ENCODE data around the gene NARF.
"Not testable (repeated sequence)": the region's sequence is repeated elsewhere in the genome, so short reads cannot be mapped to it uniquely, and the experiment has no call there.

Gene NARF

DNA sequence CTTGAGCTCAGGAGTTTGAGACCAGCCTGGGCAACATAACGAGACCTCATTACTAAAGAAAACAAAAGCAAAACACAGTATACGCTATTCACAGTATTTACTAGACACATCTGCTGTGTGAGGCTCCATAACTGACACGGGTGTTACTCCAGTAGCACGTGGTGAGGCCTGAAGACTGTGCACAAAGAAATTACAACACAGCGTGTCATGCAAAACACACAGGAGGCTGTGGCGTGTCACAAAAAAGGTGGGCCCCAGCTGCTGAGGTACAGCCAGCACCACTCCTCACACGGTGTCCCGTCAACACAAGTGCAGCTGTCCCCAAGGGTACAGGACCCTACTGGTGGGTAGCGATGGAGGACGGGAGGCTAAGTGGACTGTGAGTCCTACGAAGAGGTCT is 10.7 kb upstream of the NARF start:
- no peak for DNase-seq

DNA sequence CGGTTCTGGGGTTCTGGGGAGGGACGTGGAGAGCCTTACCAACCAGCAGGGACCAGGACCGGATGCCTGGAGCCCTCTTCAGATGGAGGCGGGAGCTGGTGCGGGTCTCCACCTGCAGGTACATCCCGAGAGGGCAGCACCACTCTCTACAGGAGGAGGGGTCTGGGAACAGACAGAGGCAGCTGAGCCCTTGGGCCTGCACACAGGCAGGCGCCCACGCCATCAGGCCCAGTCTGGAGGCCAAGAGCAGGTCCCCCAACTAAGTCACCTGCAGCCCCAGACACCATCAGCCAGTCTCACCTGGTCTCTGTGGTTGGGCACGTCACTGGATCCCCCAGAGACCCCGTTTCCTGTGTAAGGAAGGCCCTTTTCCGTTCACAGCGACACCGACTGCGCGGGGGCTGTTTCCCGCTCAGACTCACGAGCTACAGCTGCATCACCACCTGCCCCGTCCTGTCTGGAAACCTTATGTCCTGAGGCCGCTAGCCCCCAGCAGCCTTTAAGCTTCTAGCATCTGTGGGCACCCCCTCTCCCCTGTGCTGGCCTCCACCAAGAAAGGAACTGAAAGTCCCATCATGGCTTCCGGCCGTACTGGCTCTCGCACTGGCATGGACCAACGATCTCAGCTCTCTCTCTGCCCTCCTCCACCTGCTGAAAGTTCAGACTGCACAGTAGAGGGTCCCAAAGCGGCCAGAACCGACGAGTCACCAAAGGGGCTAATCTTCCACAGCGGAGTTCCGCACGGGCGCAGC is 9.2 kb upstream of the NARF start:
- DNase-seq = no peak

DNA sequence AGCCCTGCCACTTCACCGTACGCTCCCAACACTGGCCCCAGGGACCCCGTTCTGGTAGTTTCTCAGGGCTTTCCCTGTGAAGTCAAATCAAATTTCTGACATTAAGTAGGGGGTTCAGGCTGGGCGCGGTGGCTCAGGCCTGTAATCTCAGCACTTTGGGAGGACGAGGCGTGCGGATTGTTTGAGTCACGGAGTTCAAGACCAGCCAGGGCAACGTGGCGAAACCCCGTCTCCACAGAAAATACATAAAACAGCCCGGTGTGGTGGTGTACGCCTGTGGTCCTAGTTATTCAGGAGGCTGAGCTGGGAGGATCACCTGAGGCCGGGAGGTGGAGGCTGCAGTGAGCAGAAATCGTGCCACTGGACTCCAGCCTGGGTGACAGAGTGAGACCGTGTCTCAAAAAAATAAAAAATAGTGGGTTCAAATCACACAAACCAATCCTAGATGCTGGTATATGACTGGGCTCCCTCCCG is 8.6 kb upstream of the NARF start:
- no peak for DNase-seq

DNA sequence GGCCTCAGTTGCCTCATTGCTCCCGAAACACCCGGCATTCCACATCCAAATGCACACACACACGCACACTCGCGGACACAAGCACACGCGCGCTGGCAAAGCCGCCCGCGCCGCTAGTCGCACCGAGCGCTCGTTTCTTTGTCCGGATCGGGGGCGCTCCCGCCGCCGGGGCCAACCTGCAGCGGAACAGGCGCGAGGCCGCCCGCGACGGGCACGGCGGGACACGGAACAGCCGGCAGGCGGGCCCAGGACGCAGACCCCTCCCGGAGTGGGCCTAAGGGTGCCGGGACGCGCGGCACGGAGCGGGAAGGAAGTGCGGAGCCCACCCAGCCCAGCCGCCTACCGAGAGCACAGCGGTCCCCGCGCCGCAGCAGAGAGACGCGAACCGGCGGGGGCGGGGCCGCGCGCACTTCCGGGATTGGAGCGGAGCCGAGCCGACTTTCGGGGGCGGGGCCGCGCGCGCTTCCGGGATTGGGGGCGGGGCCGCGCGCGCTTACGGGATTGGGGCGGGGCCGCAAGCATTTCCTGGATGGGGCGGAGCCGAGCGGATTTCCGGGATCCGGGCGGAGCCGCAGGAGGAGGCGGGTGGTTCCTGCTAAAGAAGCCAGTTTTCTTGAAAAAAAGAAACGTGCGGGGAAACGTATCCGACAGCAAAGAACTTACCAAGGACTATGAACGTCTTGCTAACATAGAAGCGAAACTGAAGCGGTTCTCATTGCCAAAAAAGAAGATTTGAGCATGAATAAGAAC is 8.0 kb upstream of the NARF start, which contains the start of gene CYBC1:
TSS of gene CYBC1 (minus strand) at position 396 of the 750 bp plus-strand sequence. CDS start 1,498 bp downstream, outside the sequence.
- DNase-seq = peak; percentile 93

DNA sequence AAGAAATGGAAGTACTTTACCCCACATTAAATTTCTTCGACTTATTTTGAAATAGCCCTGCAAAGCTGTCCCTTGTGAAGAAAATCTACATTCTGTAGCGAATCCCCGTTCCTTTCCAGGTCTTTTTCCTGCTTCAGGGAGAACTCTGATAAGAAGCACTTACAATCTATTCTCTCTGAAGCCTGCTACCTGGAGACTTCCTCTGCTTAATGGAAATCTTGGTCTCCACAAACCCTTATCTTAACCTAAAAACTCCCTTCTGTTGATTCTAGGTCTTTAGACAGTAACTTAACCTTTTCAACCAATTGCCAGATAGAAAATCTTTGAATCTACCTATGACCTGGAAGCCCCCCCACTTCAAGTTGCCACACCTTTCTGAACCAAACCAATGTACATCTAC is 6.4 kb upstream of the NARF start:
- DNase-seq = no peak

DNA sequence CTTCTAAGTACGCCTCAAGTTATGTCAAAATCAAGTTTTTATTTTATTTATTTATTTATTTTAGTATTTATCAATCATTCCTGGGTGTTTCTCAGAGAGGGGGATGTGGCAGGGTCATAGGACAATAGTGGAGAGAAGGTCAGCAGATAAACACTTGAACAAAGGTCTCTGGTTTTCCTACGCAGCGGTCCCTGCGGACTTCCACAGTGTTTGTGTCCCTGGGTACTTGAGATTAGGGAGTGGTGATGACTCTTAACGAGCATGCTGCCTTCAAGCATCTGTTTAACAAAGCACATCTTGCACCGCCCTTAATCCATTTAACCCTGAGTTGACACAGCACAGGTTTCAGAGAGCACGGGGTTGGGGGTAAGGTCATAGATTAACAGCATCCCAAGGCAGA is 5.4 kb upstream of the NARF start:
- not testable (repeated sequence) for DNase-seq

GRCh38 chr17:82453706-82454105 is 4.8 kb upstream of the NARF start:
- not testable (repeated sequence) for DNase-seq

GRCh38 chr17:82457073-82457928 is 1.2 kb upstream of the NARF start:
- DNase-seq = peak; percentile 36

GRCh38 chr17:82457929-82458178 is 687 bp upstream of the NARF start:
- DNase-seq = peak; percentile 92

GRCh38 chr17:82458885-82459424 is 414 bp downstream of the NARF start:
- DNase-seq = peak; percentile 16

GRCh38 chr17:82459936-82460335 is 1.4 kb downstream of the NARF start:
- not testable (repeated sequence) for DNase-seq

GRCh38 chr17:82461827-82462524 is 3.4 kb downstream of the NARF start:
- DNase-seq = no peak

DNA sequence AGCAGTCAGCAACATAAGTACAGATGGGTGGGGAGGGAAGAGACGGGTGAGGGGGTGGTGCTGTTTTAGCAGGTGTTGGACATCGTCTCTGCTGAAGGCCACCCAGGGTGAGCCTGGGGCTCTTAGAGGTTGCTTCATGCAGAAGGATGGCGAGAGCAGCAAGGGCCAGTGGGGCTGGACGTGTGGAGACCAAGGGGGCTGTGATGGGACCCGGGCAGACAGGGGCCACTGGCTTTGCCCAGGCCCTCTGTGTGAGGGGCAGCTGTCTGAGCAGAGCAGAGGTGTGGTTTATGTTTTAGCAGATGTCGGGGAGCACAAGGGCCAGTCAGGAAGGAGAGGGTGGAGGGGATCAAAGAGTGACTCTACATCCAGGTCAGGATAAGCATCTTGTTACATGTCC is 4.8 kb downstream of the NARF start:
- DNase-seq = no peak

DNA sequence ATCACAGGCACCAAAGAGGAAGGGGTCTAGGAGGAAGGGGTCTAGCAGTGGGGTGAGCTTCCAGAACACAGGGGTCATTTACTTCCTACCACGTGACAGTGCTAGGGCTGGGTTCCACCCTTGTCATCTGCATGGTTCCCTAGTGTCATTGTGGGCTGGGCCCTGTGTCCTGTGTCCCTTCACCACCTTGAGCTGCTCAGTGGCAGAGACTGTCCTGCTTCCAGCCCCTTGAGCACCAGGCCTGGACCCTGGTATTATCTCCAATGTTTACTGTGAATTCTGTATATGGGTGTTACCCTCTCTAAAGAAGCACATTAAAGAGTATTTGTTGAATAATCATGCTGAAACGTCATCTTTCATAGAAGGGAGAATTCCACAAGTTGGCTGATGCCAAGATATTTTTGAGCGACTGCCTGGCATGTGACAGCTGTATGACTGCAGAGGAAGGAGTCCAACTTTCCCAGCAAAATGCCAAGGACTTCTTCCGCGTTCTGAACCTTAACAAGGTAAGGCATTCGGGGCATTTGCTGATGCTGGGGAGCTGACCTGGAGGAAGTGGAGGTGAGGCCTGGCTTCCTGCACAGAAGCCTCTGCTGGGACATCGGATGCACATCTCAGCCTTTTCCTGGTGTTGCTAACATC is 5.5 kb downstream of the NARF start:
- no peak for DNase-seq

- DNase-seq = no peak
Measured at GRCh38 chr17:82464567-82464929, 6.0 kb downstream of the NARF start.

DNA sequence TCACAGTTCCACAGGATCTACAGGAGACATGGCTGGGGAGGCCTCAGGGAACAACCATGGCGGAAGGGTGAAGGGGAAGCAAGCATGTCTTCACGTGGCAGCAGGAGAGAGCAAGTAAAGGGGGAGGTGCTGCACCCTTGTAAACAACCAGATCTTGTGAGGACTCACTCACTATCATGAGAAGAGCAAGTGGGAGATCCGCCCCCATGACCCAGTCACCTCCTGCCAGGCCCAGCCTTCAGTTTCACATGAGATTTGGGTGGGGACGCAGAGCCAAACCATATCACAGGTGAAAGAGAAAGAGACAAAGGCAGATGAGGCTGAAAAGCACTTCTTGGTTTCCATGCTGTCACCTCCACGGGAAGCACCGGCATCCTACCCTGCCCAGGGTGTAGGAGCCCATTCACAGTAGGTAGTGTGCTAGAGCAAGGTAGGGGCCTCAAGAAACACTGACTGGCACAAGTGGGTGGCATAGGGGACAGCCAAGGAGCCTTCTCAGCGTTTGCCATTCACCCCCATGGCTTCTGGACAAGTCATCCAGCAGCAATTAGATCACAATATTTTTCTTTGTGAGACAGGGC is 6.6 kb downstream of the NARF start:
- DNase-seq = no peak

DNA sequence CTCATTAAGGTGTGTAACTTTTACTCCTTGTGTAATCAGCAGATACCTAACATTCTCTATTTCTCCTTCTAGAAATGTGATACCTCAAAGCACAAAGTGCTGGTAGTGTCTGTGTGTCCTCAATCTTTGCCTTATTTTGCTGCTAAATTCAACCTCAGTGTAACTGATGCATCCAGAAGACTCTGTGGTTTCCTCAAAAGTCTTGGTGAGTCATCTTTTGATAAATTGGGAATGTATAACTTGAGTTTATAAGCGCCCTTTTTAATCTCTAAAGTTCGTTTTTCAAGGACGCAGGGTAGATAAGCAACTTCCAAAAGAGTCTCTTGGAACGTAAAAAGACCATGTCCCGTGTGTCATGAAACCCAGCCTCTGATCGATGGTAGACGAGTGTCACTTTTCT is 10.2 kb downstream of the NARF start:
- no peak for DNase-seq

GRCh38 chr17:82470065-82470464 is 11.5 kb downstream of the NARF start:
- no peak for DNase-seq

- no peak for DNase-seq
Measured at GRCh38 chr17:82474223-82475010, 15.9 kb downstream of the NARF start.

- no peak for DNase-seq
Measured at GRCh38 chr17:82475458-82475857, 16.9 kb downstream of the NARF start.

- DNase-seq = no peak
Measured at GRCh38 chr17:82477934-82478333, 19.4 kb downstream of the NARF start.

Data from midbrain (tissue), 1 donor.